HFF-Myc (cell line): ENCODE results near the gene CSTPP1.

Experiments
- DNase-seq: peaks from one replicate; pipeline ENCODE4 v3.0.0-alpha.2; 2011; ENCODE audit warnings: low read depth; ENCODE audit errors: extremely low read depth
- H3K4me3 ChIP-seq: replicated peaks from 2 replicates; pipeline ENCODE4 v1.5.1; 2011; ENCODE audit warnings: low read depth, mild to moderate bottlenecking, control low read depth, low read length
- TF ChIP-seq, protein P1 (sequence below): IDR thresholded peaks from 2 replicates; pipeline ENCODE4 v1.5.1; 2012; ENCODE audit warnings: mild to moderate bottlenecking, low read depth, low read length, control low read depth; ENCODE audit errors: missing control alignments

The CSTPP1 gene

DNA sequence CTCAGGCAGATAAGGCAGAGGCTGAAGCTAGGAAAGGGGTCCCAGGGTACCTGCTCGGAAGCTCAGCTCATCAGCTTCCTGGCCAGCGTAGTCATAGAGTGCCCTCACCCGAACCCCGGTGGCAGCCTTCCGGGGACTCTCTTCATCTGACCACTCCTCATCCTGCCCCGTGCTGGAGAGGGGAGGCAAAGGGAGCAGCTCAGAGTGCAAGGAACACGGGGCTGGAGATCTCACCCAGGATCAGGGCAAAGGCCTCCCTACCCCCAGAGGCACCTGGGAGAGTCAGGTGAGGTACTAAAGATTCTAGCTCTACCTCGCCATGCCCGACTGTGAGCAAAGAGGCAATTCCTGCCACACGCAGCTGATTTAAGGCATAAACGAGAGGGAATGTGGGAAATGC, 241.8 kb downstream of the CSTPP1 start:
- no peak for DNase-seq
- TF ChIP-seq, protein P1, sequence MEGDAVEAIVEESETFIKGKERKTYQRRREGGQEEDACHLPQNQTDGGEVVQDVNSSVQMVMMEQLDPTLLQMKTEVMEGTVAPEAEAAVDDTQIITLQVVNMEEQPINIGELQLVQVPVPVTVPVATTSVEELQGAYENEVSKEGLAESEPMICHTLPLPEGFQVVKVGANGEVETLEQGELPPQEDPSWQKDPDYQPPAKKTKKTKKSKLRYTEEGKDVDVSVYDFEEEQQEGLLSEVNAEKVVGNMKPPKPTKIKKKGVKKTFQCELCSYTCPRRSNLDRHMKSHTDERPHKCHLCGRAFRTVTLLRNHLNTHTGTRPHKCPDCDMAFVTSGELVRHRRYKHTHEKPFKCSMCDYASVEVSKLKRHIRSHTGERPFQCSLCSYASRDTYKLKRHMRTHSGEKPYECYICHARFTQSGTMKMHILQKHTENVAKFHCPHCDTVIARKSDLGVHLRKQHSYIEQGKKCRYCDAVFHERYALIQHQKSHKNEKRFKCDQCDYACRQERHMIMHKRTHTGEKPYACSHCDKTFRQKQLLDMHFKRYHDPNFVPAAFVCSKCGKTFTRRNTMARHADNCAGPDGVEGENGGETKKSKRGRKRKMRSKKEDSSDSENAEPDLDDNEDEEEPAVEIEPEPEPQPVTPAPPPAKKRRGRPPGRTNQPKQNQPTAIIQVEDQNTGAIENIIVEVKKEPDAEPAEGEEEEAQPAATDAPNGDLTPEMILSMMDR = no peak
- H3K4me3 ChIP-seq = no peak overlapping the region

DNA sequence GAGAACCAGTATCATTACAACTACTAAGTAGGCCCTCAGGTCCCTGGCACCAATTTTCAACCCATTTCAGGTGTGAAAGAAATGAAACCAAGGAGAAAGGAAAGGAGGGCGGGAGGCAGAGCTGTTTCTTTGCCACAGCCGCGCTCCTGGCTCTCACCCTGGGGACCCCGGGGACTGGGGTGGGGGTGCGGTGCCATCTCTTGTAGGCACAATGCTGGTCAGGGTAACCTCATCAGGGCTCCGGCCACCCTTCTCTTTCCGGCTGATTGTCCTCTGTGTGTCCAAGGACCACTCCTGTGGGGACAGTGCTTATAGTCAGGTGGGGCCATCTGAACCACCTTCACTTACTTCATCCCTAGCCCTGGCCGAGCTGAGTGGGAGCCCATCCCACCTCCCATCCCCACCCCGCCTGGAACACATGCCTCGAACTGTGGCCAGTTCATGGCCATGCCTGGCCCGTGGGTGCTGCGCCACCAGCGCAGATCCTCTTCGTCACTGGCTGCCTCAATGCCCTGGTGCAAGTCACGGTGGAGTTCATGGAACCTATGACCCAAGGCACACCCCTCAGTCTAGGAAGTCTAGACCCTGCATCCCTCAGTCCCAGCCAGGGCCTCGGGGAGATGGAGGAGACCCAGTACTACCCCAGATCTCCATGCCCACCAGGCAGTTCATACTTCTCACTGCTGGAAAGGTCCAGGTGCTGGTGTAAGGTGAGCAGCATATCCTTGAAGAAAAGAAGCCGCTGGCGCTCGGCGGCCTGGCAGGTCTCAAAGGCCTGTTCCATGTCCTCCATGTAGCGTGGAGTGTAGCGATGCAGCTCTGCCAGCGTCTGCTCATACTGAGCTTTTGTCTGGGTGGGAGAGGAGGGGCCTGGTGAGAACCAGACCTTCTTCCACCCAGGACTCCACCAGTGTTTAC, 242.4 kb downstream of the CSTPP1 start:
- no peak for DNase-seq
- TF ChIP-seq, protein P1 = no peak
- no peak overlapping the region for H3K4me3 ChIP-seq

DNA sequence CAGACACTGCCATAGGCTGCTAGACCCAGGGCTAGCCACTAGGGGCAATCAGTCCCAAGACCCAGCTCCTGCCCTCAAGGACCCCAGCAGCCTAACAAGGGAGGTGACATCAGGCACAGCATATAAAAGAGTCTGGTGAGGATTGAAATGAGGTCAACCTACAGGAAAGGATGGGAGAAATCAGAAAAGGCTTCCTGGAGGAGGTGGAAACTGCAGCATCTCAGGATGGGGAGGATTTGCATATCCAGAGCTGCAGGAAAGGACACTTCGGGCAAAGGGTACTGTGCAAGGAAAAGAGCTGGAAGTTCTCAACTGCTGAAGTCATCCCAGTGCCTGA, 243.1 kb downstream of the CSTPP1 start:
- no peak for DNase-seq
- TF ChIP-seq, protein P1 = peak; percentile 67

DNA sequence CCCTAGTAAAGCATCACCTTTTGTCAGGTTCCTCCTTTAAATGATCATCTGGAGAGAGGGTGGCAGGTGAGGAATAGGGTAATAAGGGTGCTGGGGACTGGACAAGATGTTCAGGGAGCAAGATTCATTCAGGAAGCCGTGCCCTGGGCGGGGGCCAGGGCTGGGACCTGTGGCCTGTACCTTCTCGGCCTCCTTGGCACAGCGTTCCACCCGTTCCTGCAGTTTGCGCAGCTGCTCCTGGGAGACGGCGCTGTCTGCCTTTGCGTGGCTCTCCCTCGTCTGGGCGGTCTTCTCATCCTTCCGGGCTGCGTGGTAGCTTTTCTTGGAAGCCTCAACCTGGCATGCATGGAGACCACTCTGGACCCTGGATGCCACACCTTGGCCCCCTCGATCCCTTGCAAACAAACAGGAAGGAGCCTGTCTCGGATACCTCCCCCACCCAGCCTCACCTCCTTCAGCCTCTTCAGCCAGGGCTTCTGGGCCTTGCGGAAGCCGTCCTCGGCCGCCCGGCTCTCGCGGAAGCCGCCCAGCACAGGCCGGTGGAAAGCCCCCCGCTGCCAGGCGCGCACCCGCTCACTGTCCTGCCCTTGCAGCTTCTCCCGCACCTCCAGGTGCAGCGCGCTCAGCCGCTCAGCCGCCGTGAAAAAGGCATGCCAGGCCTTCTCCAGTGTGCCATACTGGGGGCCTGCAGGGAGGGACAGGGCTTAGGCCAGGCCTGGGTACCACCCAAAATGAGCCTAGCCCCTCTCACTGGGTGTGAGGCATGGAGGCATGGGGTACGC, 243.6 kb downstream of the CSTPP1 start:
- TF ChIP-seq, protein P1 = no peak
- no peak for DNase-seq
- H3K4me3 ChIP-seq = no peak overlapping the region

More for the DNA sequence above, 243.1 kb downstream of the CSTPP1 start:
- no peak overlapping the region for H3K4me3 ChIP-seq

DNA sequence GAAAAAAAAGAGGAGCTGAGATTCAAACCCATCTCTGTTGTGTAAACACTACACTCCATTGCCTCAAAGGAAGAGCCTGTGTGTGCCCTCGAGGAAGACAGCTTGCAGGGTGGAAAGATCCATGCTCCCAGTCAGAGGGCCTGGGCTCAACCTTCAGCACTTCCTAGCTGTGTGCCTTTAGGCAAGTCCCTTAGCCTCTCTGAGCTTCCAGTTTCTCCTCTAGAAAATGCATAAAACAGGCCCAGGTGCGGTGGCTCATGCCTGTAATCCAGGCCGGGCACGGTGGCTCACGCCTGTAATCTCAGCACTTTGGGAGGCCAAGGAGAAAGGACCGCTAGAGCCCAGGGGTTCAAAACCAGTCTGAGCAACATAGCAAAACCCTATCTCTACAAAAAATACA, 244.7 kb downstream of the CSTPP1 start:
- TF ChIP-seq, protein P1 = no peak
- no peak for DNase-seq
- no peak overlapping the region for H3K4me3 ChIP-seq

DNA sequence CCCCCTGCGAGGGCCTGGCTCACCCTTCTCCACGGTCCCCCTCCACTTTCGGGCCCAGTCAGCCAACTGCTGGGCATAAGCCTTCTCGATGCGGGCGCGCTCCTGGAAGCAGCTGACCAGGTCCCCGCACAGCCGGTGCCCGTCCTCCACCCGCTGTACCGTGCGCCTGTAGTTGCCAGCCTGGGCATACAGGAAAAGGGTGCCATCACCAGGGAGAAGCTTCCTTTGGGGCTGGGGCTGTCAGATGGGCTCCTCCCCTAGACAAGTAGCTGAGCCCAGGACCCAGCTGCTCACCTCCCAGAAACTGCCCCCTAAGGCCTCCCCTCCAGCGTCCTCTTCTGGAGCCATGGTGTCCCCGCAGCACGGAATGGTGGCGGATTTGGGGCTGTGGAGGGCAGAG, 245.8 kb downstream of the CSTPP1 start:
- H3K4me3 ChIP-seq = no peak overlapping the region
- TF ChIP-seq, protein P1 = no peak
- no peak for DNase-seq
